K562 (cell line): ENCODE data around the gene MALSU1. TPM values are rescaled to one million over a fixed set of nuclear protein-coding genes. Genes with fewer than 3 reads are reported as not detected.

Source experiments
- ATAC-seq: fragments of 200-7000 bp; cut with Tn5 transposase; 3 replicates; pipeline ENCODE4 v1.9.1; 2020; ENCODE audit warnings: moderate library complexity
- BruUV-seq: library from RNA; stranded (reverse); fragments of 400-500 nt; replicated peaks from 2 replicates; lab custom pipeline; 2021; lab: Mats Ljungman, UMichigan
- CTCF ChIA-PET: fragments of 300-600 bp; formaldehyde crosslinking; extraction: SDS; loops from one replicate; lab custom pipeline; 2021; ENCODE audit warnings: low intra/inter-chr PET ratio; lab: Yijun Ruan, JAX
- POLR2A ChIA-PET: fragments of 300-600, 350-650 bp; sonication (Branson Sonifier 250); formaldehyde crosslinking; extraction: SDS; loops from one replicate; lab custom pipeline; 2021; ENCODE audit warnings: antibody characterized with exemption, inconsistent platforms; lab: Yijun Ruan, JAX
- DNase-seq, 4 experiments: peaks; one replicate each; pipeline versions ENCODE4 v3.0.0 to v3.0.0-alpha.2; 2011 to 2018; ENCODE audit warnings: low spot score in 3 of 4, mixed read lengths in 3 of 4; ENCODE audit errors: extremely low read depth in 1 of 4
- FAIRE-seq: peaks from 2 replicates; lab custom pipeline; 2011; peaks lifted over from hg19 to GRCh38; lab: Jason Lieb, UNC
- H2AFZ ChIP-seq: 2 replicates; pipeline ENCODE4 v1.6.0; 2011; ENCODE audit warnings: low read depth, low read length, control low read depth, inconsistent platforms
- H3K27ac ChIP-seq: fragments of 200-600 bp; 3 replicates; pipeline ENCODE4 v1.8.0; 2011; ENCODE audit warnings: low read depth, mild to moderate bottlenecking, control low read depth, inconsistent platforms, low read length, moderate library complexity, mixed read lengths; ENCODE audit errors: extremely low read depth
- H3K27me3 ChIP-seq, 2 experiments: fragments of 300-600 bp in 1 of 2; 2 replicates in 1 of 2; 3 replicates in 1 of 2; pipeline versions ENCODE4 v1.6.0 to v1.8.0; 2011; ENCODE audit warnings: inconsistent platforms in 2 of 2, low read length in 2 of 2, mild to moderate bottlenecking in 1 of 2, mixed read lengths in 1 of 2, moderate library complexity in 1 of 2; ENCODE audit not compliant: control insufficient read depth in 2 of 2, insufficient read depth in 2 of 2
- H3K36me3 ChIP-seq: fragments of 300-600 bp; 3 replicates; pipeline ENCODE4 v1.8.0; 2011; ENCODE audit warnings: mild to moderate bottlenecking, low read length, inconsistent platforms; ENCODE audit not compliant: control insufficient read depth, insufficient read depth
- H3K4me1 ChIP-seq, 2 experiments: fragments of 200-600 bp in 1 of 2; replicated peaks in 1 of 2; 2 replicates in 1 of 2; 3 replicates in 1 of 2; pipeline versions ENCODE4 v1.5.1 to v1.8.0; 2011; ENCODE audit warnings: inconsistent platforms in 2 of 2, low read length in 2 of 2, mild to moderate bottlenecking in 1 of 2, mixed read lengths in 1 of 2, moderate library complexity in 1 of 2; ENCODE audit not compliant: control insufficient read depth in 2 of 2, insufficient read depth in 2 of 2
- H3K4me2 ChIP-seq: 2 replicates; pipeline ENCODE4 v1.6.1; 2011; ENCODE audit warnings: low read length, control low read depth, inconsistent platforms, mixed read lengths; ENCODE audit not compliant: insufficient read depth
- H3K4me3 ChIP-seq: fragments of 200-600 bp; sonication (generic), shearing (Covaris generic); 2 replicates; pipeline ENCODE4 v1.5.1; 2016; ENCODE audit warnings: control low read depth, inconsistent platforms
- H3K79me2 ChIP-seq: fragments of 200-600 bp; 3 replicates; pipeline ENCODE4 v1.8.0; 2011; ENCODE audit warnings: low read length, inconsistent platforms; ENCODE audit not compliant: control insufficient read depth, insufficient read depth
- H3K9ac ChIP-seq, 2 experiments: 2 replicates each; pipeline versions ENCODE4 v1.6.0 to v1.6.1; 2011; ENCODE audit warnings: low read depth in 2 of 2, low read length in 2 of 2, control low read depth in 1 of 2, inconsistent platforms in 1 of 2, mild to moderate bottlenecking in 1 of 2, mixed read lengths in 1 of 2; ENCODE audit not compliant: insufficient read depth in 1 of 2
- H3K9me1 ChIP-seq: one replicate; pipeline ENCODE4 v1.6.0; 2011; ENCODE audit warnings: inconsistent platforms, mild to moderate bottlenecking, low read length, moderate library complexity; ENCODE audit not compliant: control insufficient read depth, insufficient read depth
- H3K9me3 ChIP-seq: replicated peaks from 2 replicates; pipeline ENCODE4 v1.5.1; 2011; ENCODE audit warnings: low read depth, low read length, inconsistent platforms; ENCODE audit not compliant: control insufficient read depth, insufficient read depth
- H4K20me1 ChIP-seq: replicated peaks from 2 replicates; pipeline ENCODE4 v1.6.1; 2011; ENCODE audit warnings: low read length, inconsistent platforms, mixed read lengths; ENCODE audit not compliant: control insufficient read depth, insufficient read depth
- BCOR ChIP-seq: fragments of 450-650 bp; IDR thresholded peaks from 2 replicates; pipeline ENCODE4 v1.6.1; 2016
- CSDE1 ChIP-seq, 2 experiments: fragments of 450-650 bp; IDR thresholded peaks; 2 replicates each; pipeline ENCODE4 v1.6.1; 2016; ENCODE audit warnings: mild to moderate bottlenecking in 1 of 2
- HCFC1 ChIP-seq: IDR thresholded peaks from 2 replicates; pipeline ENCODE4 v1.6.1; 2012; ENCODE audit warnings: low read depth, low read length, improper control_type of control experiment
- KHSRP ChIP-seq: fragments of 450-650 bp; IDR thresholded peaks from 2 replicates; pipeline ENCODE4 v1.6.1; 2017
- KLF1 ChIP-seq: fragments of 450-650 bp; IDR thresholded peaks from 2 replicates; pipeline ENCODE4 v1.6.1; 2016; ENCODE audit warnings: missing genetic modification characterization, missing compliant biosample characterization
- LEF1 ChIP-seq: fragments of 450-650 bp; IDR thresholded peaks from 2 replicates; pipeline ENCODE4 v1.6.1; 2016; ENCODE audit warnings: mild to moderate bottlenecking
- MAFG ChIP-seq: fragments of 450-650 bp; conservative IDR thresholded peaks from 2 replicates; pipeline ENCODE4 v1.6.1; 2016; ENCODE audit warnings: missing genetic modification characterization, missing compliant biosample characterization
- PHB ChIP-seq: fragments of 250-450 bp; sonication (Bioruptor Pico); IDR thresholded peaks from 2 replicates; pipeline ENCODE4 v1.5.0; 2021
- PREB ChIP-seq: sonication (generic); formaldehyde crosslinking; IDR thresholded peaks from 2 replicates; pipeline ENCODE4 v1.8.1; 2023; ENCODE audit warnings: mild to moderate bottlenecking, missing genetic modification reagents
- RBM25 ChIP-seq: fragments of 200-400 bp; formaldehyde crosslinking; IDR thresholded peaks from 2 replicates; pipeline ENCODE4 v1.6.1; 2018; ENCODE audit warnings: low read length, low read depth, moderate library complexity; ENCODE audit not compliant: severe bottlenecking
- SMARCE1 ChIP-seq: fragments of 450-650 bp; IDR thresholded peaks from 2 replicates; pipeline ENCODE4 v1.7.1; 2016; ENCODE audit warnings: mild to moderate bottlenecking
- TAF9B ChIP-seq: fragments of 450-650 bp; IDR thresholded peaks from 2 replicates; pipeline ENCODE4 v1.6.1; 2018; ENCODE audit warnings: mild to moderate bottlenecking; ENCODE audit not compliant: partially characterized antibody
- ZC3H11A ChIP-seq: IDR thresholded peaks from 2 replicates; pipeline ENCODE4 v1.6.1; 2012; ENCODE audit warnings: low read depth, low read length, improper control_type of control experiment
- ZNF253 ChIP-seq: fragments of 250-450 bp; sonication (Bioruptor Pico); conservative IDR thresholded peaks from 2 replicates; pipeline ENCODE4 v1.6.1; 2021; ENCODE audit warnings: mild to moderate bottlenecking
- ZNF316 ChIP-seq: fragments of 450-650 bp; IDR thresholded peaks from 2 replicates; pipeline ENCODE4 v1.6.1; 2016
- WGBS: fragments of 100-300 bp; shearing (Covaris generic); methylation state at CpG from one replicate; pipeline ENCODE4 v1.1.6; 2016; ENCODE audit warnings: low coverage, mixed read lengths; ENCODE audit not compliant: insufficient coverage; ENCODE audit errors: missing lambda C conversion rate; 5-methylcytosine and 5-hydroxymethylcytosine counted together
- in situ Hi-C: fragments of 300-500 bp; cut with MboI; formaldehyde crosslinking; loops from 4 replicates; pipeline ENCODE4 v1.15.0; 2018; ENCODE audit warnings: inconsistent platforms, mixed read lengths
- intact Hi-C: fragments of 100-400 bp; cut with micrococcal nuclease; formaldehyde crosslinking; loops from 2 replicates; pipeline ENCODE4 v1.14.2; 2022
- polyA plus RNA-seq, 8 experiments: library from polyadenylated mRNA; depleted of rRNA in 4 of 8; stranded (reverse) in 5 of 8; unstranded in 3 of 8; fragments of >200 nt; fragmentation: Nextera tagmentation in 2 of 8; fragmentation: Illumina TruSeq in 1 of 8; extraction: Ambion mirVana in 2 of 8; extraction: Trizol in 1 of 8; gene quantifications; 2 replicates each; pipeline versions ENCODE4 v1.2.1 to v1.2.3, GENCODE V29; 2011 to 2014; ENCODE audit warnings: inconsistent platforms in 1 of 8, missing spikeins in 1 of 8
- total RNA-seq, 7 experiments: library from RNA; depleted of rRNA in 6 of 7; stranded (reverse); fragments of >200 nt in 6 of 7; fragmentation: Illumina TruSeq in 2 of 7; extraction: Trizol in 2 of 7; gene quantifications; 2 replicates each; pipeline versions ENCODE4 v1.2.1 to v1.2.3, GENCODE V29; 2011 to 2021; ENCODE audit warnings: low replicate concordance in 1 of 7
- TF ChIP-seq, protein P1 (sequence below): sonication (generic); formaldehyde crosslinking; IDR thresholded peaks from 2 replicates; pipeline ENCODE4 v1.8.1; 2023; ENCODE audit warnings: mild to moderate bottlenecking, missing genetic modification reagents, moderate library complexity

The MALSU1 gene
- total and polyA plus RNA-seq, 9 of the 15 experiments (the other 6 are each of a cell fraction or from before 2014, with no cell fraction given) = 12.3 to 308 (median 81.2) TPM

DNA sequence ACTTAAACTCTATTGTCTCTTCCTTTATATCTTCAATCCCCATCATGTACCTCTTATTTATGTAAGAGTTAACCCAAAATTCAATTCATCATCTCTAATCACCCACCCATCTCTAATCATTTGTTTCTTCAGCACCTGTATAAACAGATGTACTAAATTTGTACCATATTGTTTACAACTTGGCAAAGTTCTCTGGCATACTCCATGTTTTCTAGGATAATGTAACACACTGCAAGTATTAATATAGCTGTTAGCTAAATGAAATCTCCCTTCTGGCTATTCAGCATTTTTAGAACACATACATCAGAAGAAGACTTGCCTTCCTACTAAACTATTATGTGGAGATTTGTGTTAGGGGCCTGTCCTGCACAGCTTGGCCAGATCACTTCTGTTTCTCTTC lies 33.1 kb downstream of the MALSU1 start:
- CTCF ChIA-PET = no interaction called here
- no peak for ATAC-seq

GRCh38 chr7:23332910-23333612 lies 33.9 kb downstream of the MALSU1 start:
- TF ChIP-seq, protein P1, sequence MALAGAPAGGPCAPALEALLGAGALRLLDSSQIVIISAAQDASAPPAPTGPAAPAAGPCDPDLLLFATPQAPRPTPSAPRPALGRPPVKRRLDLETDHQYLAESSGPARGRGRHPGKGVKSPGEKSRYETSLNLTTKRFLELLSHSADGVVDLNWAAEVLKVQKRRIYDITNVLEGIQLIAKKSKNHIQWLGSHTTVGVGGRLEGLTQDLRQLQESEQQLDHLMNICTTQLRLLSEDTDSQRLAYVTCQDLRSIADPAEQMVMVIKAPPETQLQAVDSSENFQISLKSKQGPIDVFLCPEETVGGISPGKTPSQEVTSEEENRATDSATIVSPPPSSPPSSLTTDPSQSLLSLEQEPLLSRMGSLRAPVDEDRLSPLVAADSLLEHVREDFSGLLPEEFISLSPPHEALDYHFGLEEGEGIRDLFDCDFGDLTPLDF (CRISPR knock-in tag) = no peak
- TF ChIP-seq HCFC1 (no peak), CSDE1 (IDR thresholded peaks at IDR 0.05) (no peak), PREB (CRISPR knock-in tag) (no peak), SMARCE1 (no peak), KHSRP (no peak), LEF1 (no peak), ZC3H11A (no peak), BCOR (no peak), MAFG (tag) (no peak), KLF1 (tag) (no peak), RBM25 (no peak), ZNF253 (CRISPR knock-in tag) (no peak), PHB (no peak)
- no peak for FAIRE-seq
- POLR2A ChIA-PET = interaction anchor here (1.6 kb wide), 1 partner anchor 33 kb away, joined by 3 read pairs; no protein-coding TSS in a partner anchor

More for the DNA sequence above, 33.1 kb downstream of the MALSU1 start:
- peak; percentile 43; the same call in 1 of the 2 replicates for TF ChIP-seq ZNF316
- TF ChIP-seq TAF9B = no peak
- TF ChIP-seq, all 486 proteins: peak for 1
- H3K27me3 ChIP-seq = no peaks in the 10 kb centered on the region
- H3K36me3 ChIP-seq = peaks cover 80% of the 10 kb centered on the region
- intact Hi-C loops (no loop called here), in situ Hi-C loops (no loop called here)
- FAIRE-seq = no peak
- H3K4me2 ChIP-seq = no peak overlapping the region
- no peaks in the 10 kb centered on the region for H3K4me1 ChIP-seq
- no peak overlapping the region for H3K27ac ChIP-seq
- H3K9ac ChIP-seq = no peak overlapping the region
- no peak overlapping the region for H3K4me3 ChIP-seq
- no peak for DNase-seq
- POLR2A ChIA-PET = no interaction called here
- H4K20me1 ChIP-seq = no peaks in the 10 kb centered on the region
- 0 out of 3 replicates have a peak, but pooled peaks cover 3% of the 10 kb centered on the region for H3K79me2 ChIP-seq
- peaks cover 3% of the 10 kb centered on the region; the same call in 1 of the 2 replicates for H3K9me3 ChIP-seq
- BruUV-seq = no TSS peak
- H2AFZ ChIP-seq = no peak overlapping the region
- H3K9me1 ChIP-seq = no peaks in the 10 kb centered on the region

More at GRCh38 chr7:23332910-23333612, 33.9 kb downstream of the MALSU1 start:
- no peak overlapping the region for H2AFZ ChIP-seq
- 79% methylated on average over 4 of the region's 4 CpGs for WGBS
- H4K20me1 ChIP-seq = no peaks in the 10 kb centered on the region
- H3K27ac ChIP-seq = no peak overlapping the region
- no peaks in the 10 kb centered on the region for H3K4me1 ChIP-seq
- no peaks in the 10 kb centered on the region for H3K79me2 ChIP-seq
- H3K9me1 ChIP-seq = no peaks in the 10 kb centered on the region
- intact Hi-C loops (no loop called here), in situ Hi-C loops (no loop called here)
- CTCF ChIA-PET = no interaction called here
- H3K9me3 ChIP-seq = no peaks in the 10 kb centered on the region
- peaks cover 82% of the 10 kb centered on the region for H3K36me3 ChIP-seq
- no TSS peak for BruUV-seq
- no peak overlapping the region for H3K4me2 ChIP-seq
- H3K9ac ChIP-seq = no peak overlapping the region
- no peak for DNase-seq
- no peak overlapping the region for H3K4me3 ChIP-seq
- no peaks in the 10 kb centered on the region for H3K27me3 ChIP-seq
- ATAC-seq = no peak
